SK-MEL-5 (cell line): Measurements from ENCODE around the gene EFCAB6. TPM values are rescaled to one million over a fixed set of nuclear protein-coding genes. Genes with fewer than 3 reads are reported as not detected.

Experiments used
- DNase-seq: peaks from one replicate; pipeline ENCODE4 v3.0.0-alpha.2; 2016; ENCODE audit warnings: low read depth, low spot score
- in situ Hi-C: cut with HindIII; loops from 2 replicates; pipeline ENCODE4 v1.10.0; 2016; ENCODE audit warnings: low sequenced_read_pairs, high pct_unique_total_duplicates, low pct_unique_long_range_greater_than_20kb
- total RNA-seq: library from RNA; depleted of rRNA; stranded (reverse); fragments of >200 nt; shearing (Covaris generic); gene quantifications from 2 replicates; pipeline ENCODE4 v1.2.3, GENCODE V29; 2014

Gene EFCAB6
- total RNA-seq, 1 experiment from 2014 or later = 0.55 TPM

GRCh38 chr22:43528601-43529360 lies 283.3 kb downstream of the EFCAB6 start:
- no peak for DNase-seq
- in situ Hi-C loops = no loop called here

GRCh38 chr22:43526946-43527345 lies 285.2 kb downstream of the EFCAB6 start:
- no peak for DNase-seq
- in situ Hi-C loops = no loop called here

GRCh38 chr22:43526117-43526655 lies 285.9 kb downstream of the EFCAB6 start:
- in situ Hi-C loops = no loop called here
- no peak for DNase-seq

GRCh38 chr22:43521716-43522115 lies 290.4 kb downstream of the EFCAB6 start:
- DNase-seq = no peak
- in situ Hi-C loops = no loop called here

GRCh38 chr22:43520632-43521039 lies 291.5 kb downstream of the EFCAB6 start:
- in situ Hi-C loops = no loop called here
- no peak for DNase-seq

- in situ Hi-C loops = no loop called here
- DNase-seq = no peak
Measured at GRCh38 chr22:43516996-43517635, 295.0 kb downstream of the EFCAB6 start.

- DNase-seq = no peak
- in situ Hi-C loops = no loop called here
Measured at GRCh38 chr22:43516386-43516785, 295.7 kb downstream of the EFCAB6 start.

GRCh38 chr22:43515902-43516301 lies 296.2 kb downstream of the EFCAB6 start:
- in situ Hi-C loops = no loop called here

GRCh38 chr22:43515411-43515810 lies 296.7 kb downstream of the EFCAB6 start:
- DNase-seq = no peak
- in situ Hi-C loops = no loop called here

More at GRCh38 chr22:43515902-43516301, 296.2 kb downstream of the EFCAB6 start:
- no peak for DNase-seq

GRCh38 chr22:43514476-43515157 lies 297.5 kb downstream of the EFCAB6 start:
- in situ Hi-C loops = no loop called here
- DNase-seq = no peak

GRCh38 chr22:43512279-43512678 lies 299.8 kb downstream of the EFCAB6 start:
- DNase-seq = no peak
- in situ Hi-C loops = no loop called here

- DNase-seq = no peak
- in situ Hi-C loops = no loop called here
Measured at GRCh38 chr22:43511276-43511910, 300.7 kb downstream of the EFCAB6 start.

- in situ Hi-C loops = no loop called here
- DNase-seq = no peak
Measured at GRCh38 chr22:43510281-43511070, 301.6 kb downstream of the EFCAB6 start.

GRCh38 chr22:43509337-43509736 lies 302.8 kb downstream of the EFCAB6 start:
- DNase-seq = no peak
- in situ Hi-C loops = no loop called here

- DNase-seq = no peak
- in situ Hi-C loops = no loop called here
Measured at GRCh38 chr22:43508489-43508888, 303.6 kb downstream of the EFCAB6 start.

- DNase-seq = no peak
- in situ Hi-C loops = no loop called here
Measured at GRCh38 chr22:43507235-43507634, 304.9 kb downstream of the EFCAB6 start.

- in situ Hi-C loops = no loop called here
- DNase-seq = no peak
Measured at GRCh38 chr22:43506487-43506886, 305.6 kb downstream of the EFCAB6 start.
